ENCODE measurements around the gene MRPL23.
"Not testable (repeated sequence)": the region's sequence is repeated elsewhere in the genome, so short reads cannot be mapped to it uniquely, and the experiment has no call there.

The MRPL23 gene

DNA sequence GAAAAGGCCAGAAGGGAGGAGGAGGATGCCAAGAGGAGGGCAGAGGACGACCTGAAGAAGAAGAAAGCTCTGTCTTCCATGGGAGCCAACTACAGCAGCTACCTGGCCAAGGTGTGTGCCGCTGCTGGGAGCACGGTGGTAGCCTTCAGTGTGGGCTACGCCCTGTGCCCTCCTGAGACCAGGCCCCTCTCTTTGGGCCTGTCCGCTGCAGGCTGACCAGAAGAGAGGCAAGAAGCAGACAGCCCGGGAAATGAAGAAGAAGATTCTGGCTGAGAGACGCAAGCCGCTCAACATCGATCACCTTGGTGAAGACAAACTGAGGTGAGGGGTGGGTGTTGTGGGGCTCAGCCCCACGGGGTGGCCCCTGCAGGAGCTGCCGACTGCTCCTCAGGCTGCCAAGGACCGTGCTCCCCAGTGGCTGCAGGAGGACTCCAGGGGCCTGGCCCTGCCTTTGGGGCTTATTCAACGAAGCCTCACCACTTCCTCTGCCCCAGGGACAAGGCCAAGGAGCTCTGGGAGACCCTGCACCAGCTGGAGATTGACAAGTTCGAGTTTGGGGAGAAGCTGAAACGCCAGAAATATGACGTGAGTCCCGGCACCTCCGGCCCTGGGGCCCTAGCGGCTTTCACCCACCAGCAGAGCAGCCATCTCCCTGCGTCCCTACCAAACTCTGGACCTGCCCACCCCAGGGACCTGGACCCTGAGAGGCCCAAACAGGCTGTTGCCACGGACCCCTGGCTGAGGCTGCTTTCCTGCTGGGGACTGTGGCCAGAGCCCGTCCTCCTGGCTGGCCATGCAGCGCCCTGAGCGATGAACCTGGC is 12.6 kb upstream of the MRPL23 start:
- DNase-seq, result no peak

GRCh38 chr11:1935156-1936071 is 11.7 kb upstream of the MRPL23 start:
- no peak for DNase-seq

GRCh38 chr11:1936072-1936780 is 10.9 kb upstream of the MRPL23 start:
- no peak for DNase-seq

GRCh38 chr11:1936781-1937615 is 10.1 kb upstream of the MRPL23 start:
- no peak for DNase-seq

- no peak for DNase-seq
Measured at GRCh38 chr11:1937616-1938342, 9.4 kb upstream of the MRPL23 start.

GRCh38 chr11:1938343-1939005 is 8.7 kb upstream of the MRPL23 start:
- no peak for DNase-seq

- no peak for DNase-seq
Measured at GRCh38 chr11:1939006-1939625, 8.0 kb upstream of the MRPL23 start.

- DNase-seq, result not testable (repeated sequence)
Measured at GRCh38 chr11:1939788-1940187, 7.3 kb upstream of the MRPL23 start.

DNA sequence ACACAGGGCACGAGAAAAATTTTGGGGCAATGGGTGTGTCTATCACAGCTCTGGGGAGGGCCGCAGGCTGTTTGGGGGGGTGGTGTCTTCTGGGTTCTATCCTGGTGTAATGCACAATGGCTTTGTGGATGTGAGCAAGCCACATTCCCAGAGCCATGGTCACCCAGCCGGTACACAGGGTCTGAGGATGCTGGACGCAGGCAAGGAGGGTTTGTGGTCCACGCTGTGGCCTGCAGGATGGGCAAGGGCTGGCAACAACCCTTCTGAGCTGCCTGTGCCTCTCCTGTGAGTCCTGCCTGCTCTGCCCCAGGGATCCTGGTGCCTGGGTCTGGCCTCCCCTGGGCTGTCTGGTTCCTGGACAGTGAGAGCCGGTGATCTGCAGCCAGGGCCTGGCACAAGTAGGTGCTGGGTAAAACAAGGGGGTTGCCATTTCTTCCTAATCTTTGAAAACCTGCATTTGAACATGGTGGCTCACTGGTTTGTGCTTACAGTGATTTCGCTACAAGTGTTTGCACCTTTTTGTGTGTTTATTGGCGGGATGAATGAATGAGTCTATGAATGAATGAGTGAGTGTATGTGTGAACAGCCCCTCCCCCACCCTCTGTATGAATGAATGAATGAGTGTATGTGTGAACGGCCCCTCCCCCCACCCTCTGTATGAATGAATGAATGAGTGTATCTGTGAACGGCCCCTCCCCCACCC is 4.4 kb upstream of the MRPL23 start:
- DNase-seq, result no peak

- DNase-seq, result no peak
Measured at GRCh38 chr11:1943576-1943975, 3.6 kb upstream of the MRPL23 start.

DNA sequence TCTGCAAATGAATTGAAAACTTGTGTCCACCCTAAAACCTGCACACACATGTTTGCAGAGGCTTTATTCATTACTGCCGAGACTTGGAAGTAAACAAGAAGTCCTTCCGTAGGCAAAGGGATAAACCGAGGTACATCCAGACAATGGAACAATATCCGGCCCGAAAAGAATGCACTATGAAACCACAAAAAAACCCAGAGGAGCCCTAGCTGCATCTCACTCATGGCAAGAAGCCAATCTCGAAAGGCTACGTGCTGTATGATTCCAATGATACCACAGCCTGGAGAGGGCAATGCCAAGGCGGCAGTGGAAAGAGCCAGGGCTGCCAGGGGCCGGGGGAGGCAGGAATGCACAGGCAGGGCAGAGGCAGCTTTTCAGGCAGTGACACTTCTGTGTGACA is 3.2 kb upstream of the MRPL23 start:
- no peak for DNase-seq

DNA sequence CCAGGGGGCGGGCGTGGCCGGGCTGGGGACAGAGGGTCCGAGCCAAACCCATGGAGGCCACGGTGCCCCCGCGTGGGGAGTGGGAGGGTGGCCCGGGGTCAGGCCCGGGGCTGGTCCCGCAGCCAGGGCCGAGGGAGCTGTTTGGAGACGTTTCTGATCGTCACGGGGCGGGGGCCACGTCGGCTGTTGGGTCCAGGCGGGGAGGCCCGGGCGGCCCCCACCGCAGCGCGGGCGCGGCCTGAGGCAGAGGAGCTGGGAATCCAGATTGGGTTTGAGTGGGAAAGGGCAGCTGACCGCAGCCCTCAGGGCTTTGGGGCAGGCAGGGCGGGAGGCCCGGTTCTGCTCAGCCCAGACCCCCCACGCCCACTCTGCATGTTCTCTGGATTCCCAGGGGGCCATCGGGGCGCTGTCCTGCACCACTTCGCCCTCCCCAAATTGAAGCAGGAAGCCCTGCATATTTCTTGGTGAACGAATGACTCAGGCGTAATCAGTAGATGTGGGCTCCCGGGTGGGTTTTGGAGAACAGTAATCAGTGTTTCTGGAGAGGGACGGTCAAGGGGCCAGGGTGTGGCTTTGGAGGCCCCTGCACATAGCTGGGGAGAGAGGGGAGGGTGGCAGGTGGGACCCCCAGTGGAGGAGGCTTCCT is 583 bp downstream of the MRPL23 start:
- no peak for DNase-seq

DNA sequence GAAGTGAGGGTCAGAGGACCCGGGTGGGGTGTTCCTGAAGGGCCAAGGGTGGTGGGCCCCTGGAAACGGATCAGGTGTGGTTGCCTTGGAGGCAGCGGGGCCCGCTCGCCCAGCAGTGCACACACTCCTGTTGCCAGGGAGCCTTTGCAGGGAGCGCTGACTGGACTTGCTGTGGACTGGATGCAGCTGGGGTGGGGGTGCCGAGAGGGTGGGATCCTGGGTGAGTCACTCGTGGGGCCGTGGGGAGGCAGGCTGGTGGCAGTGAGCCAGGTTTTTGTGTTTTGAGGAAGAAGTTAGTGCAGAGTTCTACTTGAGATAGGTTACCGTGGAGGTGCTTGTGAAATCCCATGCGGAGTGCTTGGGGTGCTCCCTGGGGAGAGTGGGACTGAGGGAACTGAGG is 1.3 kb downstream of the MRPL23 start:
- DNase-seq, result no peak

DNA sequence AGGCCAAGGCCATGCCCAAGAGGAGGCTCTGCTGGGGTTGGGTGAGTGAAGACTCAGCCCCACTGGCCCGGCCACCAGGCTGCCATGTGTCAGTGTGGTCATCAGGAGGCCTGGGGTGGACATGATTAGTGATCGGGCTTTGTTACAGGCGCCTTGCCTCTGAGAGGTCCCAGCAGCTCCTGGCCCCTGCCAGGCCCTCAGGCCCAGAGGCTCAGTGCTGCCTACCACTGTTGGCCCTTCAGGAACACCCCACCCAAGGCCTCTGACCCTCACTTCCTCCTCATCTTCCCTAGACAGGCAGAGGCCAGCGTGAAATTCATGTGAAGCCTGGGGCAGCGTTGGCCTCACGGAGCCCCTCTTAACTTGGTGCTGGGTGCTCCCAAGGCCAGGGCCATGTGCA is 2.2 kb downstream of the MRPL23 start:
- DNase-seq, result no peak

DNA sequence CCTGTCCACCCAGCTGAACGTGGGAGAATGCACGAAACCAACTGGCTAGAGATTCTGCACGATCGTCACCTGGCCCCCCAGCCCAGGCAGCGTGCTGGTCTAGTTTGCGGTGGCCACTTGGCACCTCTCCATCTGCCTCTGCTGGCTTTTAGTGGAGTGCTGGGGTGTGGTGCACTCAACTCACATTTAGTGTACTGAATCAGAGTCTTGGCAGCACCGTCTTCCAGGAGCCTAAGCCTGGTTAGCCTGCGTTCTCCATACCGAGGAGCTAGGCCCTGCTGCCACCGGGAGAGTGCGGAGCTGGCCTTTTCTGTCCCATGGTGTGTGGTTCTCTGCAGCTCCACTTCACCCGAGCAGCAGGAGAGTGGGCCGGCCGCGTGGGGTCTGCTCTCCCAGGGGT is 2.8 kb downstream of the MRPL23 start:
- DNase-seq, result no peak

DNA sequence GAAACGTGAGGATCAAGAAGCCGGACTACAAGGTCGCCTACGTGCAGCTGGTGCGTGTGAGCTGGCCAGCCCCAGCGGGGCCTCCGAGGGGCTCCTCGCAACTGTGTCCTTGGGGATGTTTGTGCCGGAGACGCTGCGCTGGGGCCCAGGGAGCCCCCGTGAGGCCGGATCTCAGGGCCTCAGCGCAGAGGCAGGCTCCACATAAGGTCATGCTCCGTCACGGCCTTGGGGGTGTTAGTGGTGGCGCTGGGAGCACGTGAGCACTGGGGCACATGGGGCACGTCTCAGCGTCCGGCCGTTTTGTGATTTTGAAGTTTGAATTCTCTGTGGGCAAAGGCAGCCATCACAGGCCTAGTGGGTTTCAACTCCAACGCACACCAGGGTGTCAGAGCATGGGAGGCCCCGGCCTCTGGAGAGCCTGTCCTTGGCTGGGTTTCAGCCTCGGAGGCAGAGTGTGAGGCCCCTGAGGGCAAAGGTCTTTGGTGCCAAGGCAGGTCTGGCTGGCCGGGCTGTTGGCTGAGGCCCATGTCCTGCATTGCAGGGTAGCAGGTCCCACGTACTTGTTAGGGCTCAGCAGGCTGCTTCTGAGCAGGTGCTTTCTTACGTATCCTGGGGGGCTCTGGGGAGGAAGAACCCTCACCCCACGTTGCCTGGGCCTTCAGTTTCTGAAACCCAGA is 5.8 kb downstream of the MRPL23 start:
- no peak for DNase-seq

- no peak for DNase-seq
Measured at GRCh38 chr11:1953489-1954266, 6.5 kb downstream of the MRPL23 start.

- no peak for DNase-seq
Measured at GRCh38 chr11:1958367-1958766, 11.2 kb downstream of the MRPL23 start.
